Thymus (tissue), 11 donors: ENCODE measurements around the gene ANKS1B. TPM values are rescaled to one million over a fixed set of nuclear protein-coding genes. Genes with fewer than 3 reads are reported as not detected.

Source experiments
- DNase-seq, 9 donors: peaks; one replicate each; pipeline ENCODE4 v3.0.0-alpha.2; 2013; ENCODE audit warnings: low spot score in 9 of 9, low read depth in 6 of 9, missing footprints in 1 of 9
- H3K27ac ChIP-seq, 2 donors: one replicate each; pipeline ENCODE4 v1.5.1; 2013; ENCODE audit warnings: control low read depth in 1 of 2, low read depth in 1 of 2, low read length in 1 of 2, mild to moderate bottlenecking in 1 of 2, moderate library complexity in 1 of 2
- H3K27me3 ChIP-seq, 2 donors: one replicate each; pipeline ENCODE4 v1.5.1; 2013; ENCODE audit warnings: low read length in 1 of 2; ENCODE audit not compliant: control insufficient read depth in 2 of 2, insufficient read depth in 1 of 2
- H3K36me3 ChIP-seq, 2 donors: one replicate each; pipeline ENCODE4 v1.5.1; 2013; ENCODE audit warnings: low read length in 1 of 2, mild to moderate bottlenecking in 1 of 2, moderate library complexity in 1 of 2; ENCODE audit not compliant: control insufficient read depth in 2 of 2, insufficient read depth in 2 of 2
- H3K4me1 ChIP-seq, 2 donors: one replicate each; pipeline ENCODE4 v1.5.1; 2013; ENCODE audit warnings: low read length in 2 of 2; ENCODE audit not compliant: control insufficient read depth in 2 of 2, insufficient read depth in 2 of 2
- H3K4me3 ChIP-seq, 2 donors: one replicate each; pipeline ENCODE4 v1.5.1; 2013; ENCODE audit warnings: low read length in 2 of 2, control low read depth in 1 of 2, mild to moderate bottlenecking in 1 of 2
- H3K9me3 ChIP-seq, 2 donors: one replicate each; pipeline ENCODE4 v1.5.1; 2013; ENCODE audit warnings: low read length in 1 of 2, mild to moderate bottlenecking in 1 of 2; ENCODE audit not compliant: control insufficient read depth in 2 of 2, insufficient read depth in 1 of 2
- WGBS: extraction: QIAGEN DNeasy Blood & Tissue Kit; methylation state at CpG from one replicate; pipeline ENCODE4 v1.1.7; 2013; 5-methylcytosine and 5-hydroxymethylcytosine counted together
- polyA plus RNA-seq: library from polyadenylated mRNA; stranded (reverse); fragments of 200-250 nt; gene quantifications from one replicate; pipeline ENCODE4 v1.2.3, GENCODE V29; 2013
- total RNA-seq: library from RNA; stranded (reverse); fragments of 120-200 nt; gene quantifications from one replicate; pipeline ENCODE4 v1.2.4, GENCODE V29; 2013
- donor health status: healthy.

Gene ANKS1B
- total and polyA plus RNA-seq, 2 donors = 3.5 to 4.9 TPM

GRCh38 chr12:99311373-99311772 is 673.4 kb downstream of the ANKS1B start:
- DNase-seq = no peak
- Histone ChIP-seq H3K4me1 (no peaks in the 10 kb centered on the region), H3K27me3 (no peaks in the 10 kb centered on the region), H3K4me3 (no peak overlapping the region), H3K36me3 (no peaks in the 10 kb centered on the region), H3K27ac (no peak overlapping the region), H3K9me3 (no peaks in the 10 kb centered on the region)
- WGBS = 96% methylated on average over 1 of the region's 1 CpG

GRCh38 chr12:99309812-99310211 is 674.9 kb downstream of the ANKS1B start:
- no peaks in the 10 kb centered on the region for H3K27me3 ChIP-seq
- DNase-seq = no peak
- no peak overlapping the region for H3K27ac ChIP-seq
- no peaks in the 10 kb centered on the region for H3K9me3 ChIP-seq
- H3K4me3 ChIP-seq = no peak overlapping the region
- no peaks in the 10 kb centered on the region for H3K4me1 ChIP-seq
- WGBS = 77% methylated on average over 2 of the region's 2 CpGs
- H3K36me3 ChIP-seq = no peaks in the 10 kb centered on the region

GRCh38 chr12:99302874-99303273 is 681.9 kb downstream of the ANKS1B start:
- Histone ChIP-seq H3K27me3 (no peaks in the 10 kb centered on the region), H3K27ac (no peak overlapping the region), H3K9me3 (no peaks in the 10 kb centered on the region), H3K36me3 (no peaks in the 10 kb centered on the region), H3K4me1 (no peaks in the 10 kb centered on the region), H3K4me3 (no peak overlapping the region)
- WGBS = 95% methylated on average over 2 of the region's 2 CpGs
- DNase-seq = no peak

GRCh38 chr12:99287136-99287535 is 697.6 kb downstream of the ANKS1B start:
- H3K27me3 ChIP-seq = no peaks in the 10 kb centered on the region
- H3K4me3 ChIP-seq = no peak overlapping the region
- WGBS = 89% methylated on average over 1 of the region's 1 CpG
- no peak overlapping the region for H3K27ac ChIP-seq
- no peaks in the 10 kb centered on the region for H3K4me1 ChIP-seq
- DNase-seq = no peak
- H3K9me3 ChIP-seq = no peaks in the 10 kb centered on the region
- H3K36me3 ChIP-seq = no peaks in the 10 kb centered on the region

- H3K27ac ChIP-seq = no peak overlapping the region
- H3K4me3 ChIP-seq = no peak overlapping the region
- 97% methylated on average over 1 of the region's 1 CpG for WGBS
- DNase-seq = no peak
- no peaks in the 10 kb centered on the region for H3K36me3 ChIP-seq
- no peaks in the 10 kb centered on the region for H3K4me1 ChIP-seq
- H3K9me3 ChIP-seq = no peaks in the 10 kb centered on the region
- H3K27me3 ChIP-seq = no peaks in the 10 kb centered on the region
Observed at GRCh38 chr12:99284161-99284560, 700.6 kb downstream of the ANKS1B start.

- H3K36me3 ChIP-seq = no peaks in the 10 kb centered on the region
- H3K27ac ChIP-seq = no peak overlapping the region
- no peaks in the 10 kb centered on the region for H3K4me1 ChIP-seq
- no peaks in the 10 kb centered on the region for H3K9me3 ChIP-seq
- no peaks in the 10 kb centered on the region for H3K27me3 ChIP-seq
- 81% methylated on average over 5 of the region's 5 CpGs for WGBS
- H3K4me3 ChIP-seq = no peak overlapping the region
- DNase-seq = no peak
Observed at GRCh38 chr12:99282624-99283023, 702.1 kb downstream of the ANKS1B start.

GRCh38 chr12:99282086-99282485 is 702.6 kb downstream of the ANKS1B start:
- no peaks in the 10 kb centered on the region for H3K36me3 ChIP-seq
- H3K27me3 ChIP-seq = no peaks in the 10 kb centered on the region
- WGBS = 89% methylated on average over 1 of the region's 1 CpG
- H3K9me3 ChIP-seq = no peaks in the 10 kb centered on the region
- no peak overlapping the region for H3K4me3 ChIP-seq
- H3K4me1 ChIP-seq = no peaks in the 10 kb centered on the region
- no peak for DNase-seq
- H3K27ac ChIP-seq = no peak overlapping the region

GRCh38 chr12:99281277-99281676 is 703.5 kb downstream of the ANKS1B start:
- H3K27me3 ChIP-seq = no peaks in the 10 kb centered on the region
- H3K36me3 ChIP-seq = no peaks in the 10 kb centered on the region
- no peak for DNase-seq
- H3K4me3 ChIP-seq = no peak overlapping the region
- H3K4me1 ChIP-seq = no peaks in the 10 kb centered on the region
- no peaks in the 10 kb centered on the region for H3K9me3 ChIP-seq
- WGBS = 74% methylated on average over 2 of the region's 2 CpGs
- no peak overlapping the region for H3K27ac ChIP-seq

GRCh38 chr12:99278899-99279298 is 705.8 kb downstream of the ANKS1B start:
- Histone ChIP-seq H3K36me3 (no peaks in the 10 kb centered on the region), H3K27me3 (no peaks in the 10 kb centered on the region), H3K4me3 (no peak overlapping the region), H3K4me1 (no peaks in the 10 kb centered on the region), H3K27ac (no peak overlapping the region), H3K9me3 (no peaks in the 10 kb centered on the region)
- 78% methylated on average over 2 of the region's 2 CpGs for WGBS
- no peak for DNase-seq
